HG03469 (cell line): Measurements from ENCODE around the gene SPRY4.
"Not testable (repeated sequence)": the region's sequence is repeated elsewhere in the genome, so short reads cannot be mapped to it uniquely, and the experiment has no call there.

Source experiments
- ATAC-seq: cut with Tn5 transposase; IDR thresholded peaks from one replicate; pipeline ENCODE4 v1.9.1; 2021; ENCODE audit warnings: mild to moderate bottlenecking, moderate library complexity, moderate number of reproducible peaks; ENCODE audit not compliant: unreplicated experiment

The SPRY4 gene

GRCh38 chr5:142295960-142296860 lies 28.6 kb downstream of the SPRY4 start:
- ATAC-seq = no peak

- ATAC-seq = no peak
These were observed 29.6 kb downstream of the SPRY4 start for GRCh38 chr5:142295084-142295758.

GRCh38 chr5:142293486-142293885 lies 31.3 kb downstream of the SPRY4 start:
- no peak for ATAC-seq

- ATAC-seq = no peak
These were observed 32.0 kb downstream of the SPRY4 start for GRCh38 chr5:142292808-142293207.

- no peak for ATAC-seq
These were observed 32.6 kb downstream of the SPRY4 start for GRCh38 chr5:142292249-142292648.

- ATAC-seq = no peak
These were observed 34.1 kb downstream of the SPRY4 start for GRCh38 chr5:142290577-142291299.

GRCh38 chr5:142289708-142290576 lies 34.9 kb downstream of the SPRY4 start:
- no peak for ATAC-seq

- ATAC-seq = no peak
These were observed 36.9 kb downstream of the SPRY4 start for GRCh38 chr5:142287973-142288313.

GRCh38 chr5:142287096-142287972 lies 37.5 kb downstream of the SPRY4 start:
- ATAC-seq = no peak

GRCh38 chr5:142286111-142286510 lies 38.7 kb downstream of the SPRY4 start:
- ATAC-seq = no peak

- ATAC-seq = no peak
These were observed 41.5 kb downstream of the SPRY4 start for GRCh38 chr5:142283304-142283703.

- ATAC-seq = no peak
These were observed 42.9 kb downstream of the SPRY4 start for GRCh38 chr5:142281966-142282365.

- ATAC-seq = no peak
These were observed 43.8 kb downstream of the SPRY4 start for GRCh38 chr5:142281008-142281367.

GRCh38 chr5:142280066-142281007 lies 44.5 kb downstream of the SPRY4 start:
- ATAC-seq = no peak

GRCh38 chr5:142278627-142279026 lies 46.2 kb downstream of the SPRY4 start:
- ATAC-seq = no peak

- no peak for ATAC-seq
These were observed 47.0 kb downstream of the SPRY4 start for GRCh38 chr5:142277796-142278195.

GRCh38 chr5:142276517-142276916 lies 48.3 kb downstream of the SPRY4 start:
- ATAC-seq = no peak

- no peak for ATAC-seq
These were observed 49.3 kb downstream of the SPRY4 start for GRCh38 chr5:142275496-142275895.

GRCh38 chr5:142272596-142272995 lies 52.2 kb downstream of the SPRY4 start:
- ATAC-seq = not testable (repeated sequence)
